ENCODE measurements around the gene CUL1. TPM values are rescaled to one million over a fixed set of nuclear protein-coding genes. Genes with fewer than 3 reads are reported as not detected.

The CUL1 gene
- total and polyA plus RNA-seq, 8 donors: 32.5 to 59.7 (median 57.8) TPM

DNA sequence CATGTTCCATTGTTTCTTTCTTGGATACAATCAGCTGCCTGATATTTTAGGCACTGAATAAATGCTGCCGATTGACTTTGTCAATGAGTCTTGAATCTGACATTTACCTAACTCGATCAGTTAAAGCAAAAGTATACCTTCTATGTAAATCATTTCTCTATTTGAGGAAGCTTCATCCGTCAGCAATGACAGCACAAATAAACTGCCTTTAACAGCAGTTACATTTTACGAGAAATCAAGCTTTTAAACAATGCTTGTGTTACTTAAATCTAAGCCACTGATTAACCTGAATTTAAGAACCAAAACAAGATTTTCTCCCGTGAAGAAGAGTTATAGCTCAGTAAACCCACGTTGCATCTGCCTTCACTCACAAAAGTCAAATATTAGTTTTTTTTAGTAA, 71.3 kb downstream of the CUL1 start:
- Histone ChIP-seq H3K27me3 (no peaks in the 10 kb centered on the region), H3K4me1 (peaks cover 0 to 3% of the 10 kb centered on the region in 2 donors), H3K4me3 (no peak overlapping the region), H3K9me3 (no peaks in the 10 kb centered on the region), H3K36me3 (peaks cover 0 to 86% of the 10 kb centered on the region in 2 donors), H3K27ac (no peak overlapping the region)
- no peak for ATAC-seq
- TF ChIP-seq, protein P1, sequence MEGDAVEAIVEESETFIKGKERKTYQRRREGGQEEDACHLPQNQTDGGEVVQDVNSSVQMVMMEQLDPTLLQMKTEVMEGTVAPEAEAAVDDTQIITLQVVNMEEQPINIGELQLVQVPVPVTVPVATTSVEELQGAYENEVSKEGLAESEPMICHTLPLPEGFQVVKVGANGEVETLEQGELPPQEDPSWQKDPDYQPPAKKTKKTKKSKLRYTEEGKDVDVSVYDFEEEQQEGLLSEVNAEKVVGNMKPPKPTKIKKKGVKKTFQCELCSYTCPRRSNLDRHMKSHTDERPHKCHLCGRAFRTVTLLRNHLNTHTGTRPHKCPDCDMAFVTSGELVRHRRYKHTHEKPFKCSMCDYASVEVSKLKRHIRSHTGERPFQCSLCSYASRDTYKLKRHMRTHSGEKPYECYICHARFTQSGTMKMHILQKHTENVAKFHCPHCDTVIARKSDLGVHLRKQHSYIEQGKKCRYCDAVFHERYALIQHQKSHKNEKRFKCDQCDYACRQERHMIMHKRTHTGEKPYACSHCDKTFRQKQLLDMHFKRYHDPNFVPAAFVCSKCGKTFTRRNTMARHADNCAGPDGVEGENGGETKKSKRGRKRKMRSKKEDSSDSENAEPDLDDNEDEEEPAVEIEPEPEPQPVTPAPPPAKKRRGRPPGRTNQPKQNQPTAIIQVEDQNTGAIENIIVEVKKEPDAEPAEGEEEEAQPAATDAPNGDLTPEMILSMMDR (IDR thresholded peaks at IDR 0.05): no peak
- intact Hi-C loops (cut with DNase I): no loop called here
- DNase-seq: no peak

DNA sequence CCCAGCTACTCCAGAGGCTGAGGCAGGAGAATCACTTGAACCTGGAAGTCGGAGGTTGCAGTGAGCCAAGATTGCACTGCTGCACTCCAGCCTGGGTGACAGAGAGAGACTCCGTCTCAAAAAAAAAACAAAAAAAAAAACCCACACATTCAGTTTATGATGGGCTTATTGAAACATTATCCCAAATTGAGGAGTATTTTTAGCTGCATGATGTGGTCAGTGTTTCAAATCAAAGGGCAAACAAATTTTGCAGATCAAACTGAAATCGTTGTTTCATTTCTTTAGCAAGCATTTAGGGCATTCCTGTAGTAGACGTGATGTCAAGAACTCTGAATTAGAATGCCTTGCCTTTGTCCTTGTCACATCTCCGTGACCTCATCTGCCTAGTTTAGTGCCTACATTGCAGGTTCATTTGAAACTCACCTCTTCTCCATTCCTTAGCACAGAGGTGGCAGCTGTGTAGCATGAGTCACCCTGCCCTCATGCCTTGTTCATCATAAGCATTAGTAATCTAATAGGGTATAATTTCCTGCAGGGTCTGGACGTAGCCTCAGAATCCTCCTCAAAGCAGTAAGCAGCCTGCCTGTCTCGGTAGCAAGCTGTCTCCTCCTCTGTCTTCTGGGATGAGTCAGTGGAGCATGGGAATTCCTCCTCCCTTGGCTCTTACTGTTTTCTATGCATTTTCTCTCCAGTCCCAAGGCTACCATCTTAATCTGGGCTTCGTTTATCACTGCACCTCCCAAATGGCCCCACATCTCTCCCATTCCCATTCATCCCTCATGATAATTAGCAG, 73.8 kb downstream of the CUL1 start:
- Histone ChIP-seq H3K27me3 (no peaks in the 10 kb centered on the region), H3K27ac (no peak overlapping the region), H3K4me1 (peaks cover 0 to 3% of the 10 kb centered on the region in 2 donors), H3K9me3 (no peaks in the 10 kb centered on the region), H3K4me3 (no peak overlapping the region), H3K36me3 (peaks cover 0 to 77% of the 10 kb centered on the region in 2 donors)
- intact Hi-C loops (cut with DNase I): no loop called here
- peak; percentile 47 for ATAC-seq
- TF ChIP-seq, protein P1 (IDR thresholded peaks at IDR 0.05): no peak
- no peak for DNase-seq

DNA sequence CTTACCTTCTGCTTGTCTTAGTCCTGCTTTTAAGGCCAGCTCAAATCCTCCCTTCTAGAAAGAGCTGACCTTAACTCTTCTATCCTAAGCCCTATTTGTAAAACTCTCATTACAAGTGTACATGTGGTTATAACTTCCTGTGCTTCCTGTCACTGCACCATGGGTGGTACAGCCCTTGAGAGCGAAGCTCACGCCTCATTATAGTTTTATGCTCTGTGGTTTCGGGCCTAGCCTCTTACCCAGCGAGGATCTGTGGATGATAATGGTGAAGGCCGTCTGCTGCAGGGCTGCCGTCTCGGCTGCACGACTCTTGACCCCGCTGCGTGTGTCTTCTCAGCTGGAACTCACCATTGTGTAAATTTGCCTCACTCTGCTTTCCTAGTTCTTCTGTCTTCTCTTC, 74.6 kb downstream of the CUL1 start:
- TF ChIP-seq, protein P1 (IDR thresholded peaks at IDR 0.05): no peak
- Histone ChIP-seq H3K9me3 (no peaks in the 10 kb centered on the region), H3K36me3 (peaks cover 0 to 68% of the 10 kb centered on the region in 2 donors), H3K27me3 (no peaks in the 10 kb centered on the region), H3K27ac (no peak overlapping the region), H3K4me1 (peaks cover 0 to 3% of the 10 kb centered on the region in 2 donors), H3K4me3 (no peak overlapping the region)
- intact Hi-C loops (cut with DNase I): no loop called here
- DNase-seq: no peak
- ATAC-seq: no peak

DNA sequence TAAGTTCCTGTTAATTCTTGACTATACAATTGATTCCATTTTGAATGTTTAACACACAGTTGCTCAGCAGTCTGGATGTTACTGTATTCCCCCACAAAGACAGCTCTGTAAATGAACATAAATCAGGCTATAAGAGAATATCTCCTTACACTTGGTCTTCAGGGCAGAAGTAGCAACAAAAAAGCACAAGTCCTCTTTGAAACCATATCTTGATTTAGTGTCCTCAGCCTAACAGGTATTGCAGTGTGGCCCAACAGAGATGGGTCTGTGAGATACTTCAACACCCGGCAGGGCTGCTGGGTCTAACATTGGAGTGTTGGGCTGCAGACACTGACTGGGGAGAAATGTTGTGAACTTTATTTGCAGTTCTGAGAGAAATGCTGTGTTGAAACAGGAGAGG, 75.8 kb downstream of the CUL1 start:
- Histone ChIP-seq H3K4me3 (no peak overlapping the region), H3K27ac (no peak overlapping the region), H3K4me1 (peaks cover 0 to 3% of the 10 kb centered on the region in 2 donors), H3K27me3 (no peaks in the 10 kb centered on the region), H3K9me3 (no peaks in the 10 kb centered on the region), H3K36me3 (peaks cover 0 to 62% of the 10 kb centered on the region in 2 donors)
- TF ChIP-seq, protein P1 (IDR thresholded peaks at IDR 0.05): no peak
- DNase-seq (no peak), ATAC-seq (no peak)
- intact Hi-C loops (cut with DNase I): no loop called here

DNA sequence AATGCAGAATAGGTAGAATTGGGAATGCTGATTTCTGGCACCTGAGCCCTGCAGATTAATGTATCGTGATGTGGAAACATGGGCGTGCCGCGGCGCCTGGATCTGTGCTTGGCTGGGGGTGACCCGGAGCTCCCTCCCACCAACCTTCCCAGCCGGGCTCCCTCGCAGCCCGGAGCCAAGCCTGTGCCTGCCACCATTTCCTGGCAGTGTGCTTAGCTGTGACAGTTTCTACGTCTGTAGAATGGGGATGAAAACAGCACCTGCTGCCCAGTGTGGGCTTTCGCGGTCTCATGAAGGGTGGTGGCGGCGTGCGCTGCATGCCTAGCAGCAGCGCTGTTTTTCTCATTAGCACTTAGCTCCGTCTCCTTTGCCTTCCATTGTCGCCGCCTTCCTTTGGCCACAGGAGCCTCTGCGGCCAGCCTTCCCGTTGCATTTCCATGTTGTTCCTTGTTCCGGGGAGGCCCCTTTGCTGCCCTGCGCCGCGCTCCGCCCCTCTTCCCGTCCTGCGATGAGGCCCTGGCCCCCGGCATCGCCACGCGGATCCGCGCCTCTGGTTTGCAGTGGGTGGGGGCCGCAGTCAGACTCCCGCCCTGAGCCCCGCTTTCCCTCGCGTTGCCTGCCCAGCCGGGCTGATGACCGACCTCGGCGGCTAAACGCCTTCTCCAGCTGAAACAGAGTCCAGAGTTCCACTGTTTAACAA, 84.2 kb downstream of the CUL1 start:
- peaks cover 0 to 84% of the 10 kb centered on the region in 2 donors for H3K36me3 ChIP-seq
- no peaks in the 10 kb centered on the region for H3K27me3 ChIP-seq
- H3K4me1 ChIP-seq: peaks cover 0 to 3% of the 10 kb centered on the region in 2 donors
- no peak for ATAC-seq
- TF ChIP-seq, protein P1 (IDR thresholded peaks at IDR 0.05): no peak
- no peak overlapping the region for H3K4me3 ChIP-seq
- H3K9me3 ChIP-seq: no peaks in the 10 kb centered on the region
- intact Hi-C loops (cut with DNase I): no loop called here
- DNase-seq: no peak
- H3K27ac ChIP-seq: no peak overlapping the region

Measured in left lung (tissue), 10 donors.